Neutrophil (primary cell): ENCODE results near the gene PNLIPRP3.
"Not testable (repeated sequence)": the region's sequence is repeated elsewhere in the genome, so short reads cannot be mapped to it uniquely, and the experiment has no call there.

Source experiments
- H3K27ac ChIP-seq: fragments of 200-600 bp; sonication (generic); 2 replicates; pipeline ENCODE4 v1.5.1; 2016; ENCODE audit warnings: mild to moderate bottlenecking, moderate library complexity
- H3K27me3 ChIP-seq: fragments of 200-600 bp; sonication (generic); 2 replicates; pipeline ENCODE4 v1.6.0; 2016; ENCODE audit warnings: mild to moderate bottlenecking
- H3K36me3 ChIP-seq: fragments of 200-600 bp; sonication (generic); 2 replicates; pipeline ENCODE4 v1.5.1; 2017
- H3K4me1 ChIP-seq, 2 experiments: fragments of 200-600 bp in 1 of 2; sonication (generic) in 1 of 2; 1 replicate in 1 of 2; 2 replicates in 1 of 2; pipeline versions ENCODE4 v1.5.1 to v1.6.1; 2013 to 2016; ENCODE audit warnings: low read depth in 1 of 2, low read length in 1 of 2, mild to moderate bottlenecking in 1 of 2, moderate library complexity in 1 of 2; ENCODE audit not compliant: control insufficient read depth in 1 of 2, insufficient read depth in 1 of 2
- H3K4me3 ChIP-seq, 2 experiments: fragments of 200-600 bp in 1 of 2; sonication (generic) in 1 of 2; 1 replicate in 1 of 2; 2 replicates in 1 of 2; pipeline ENCODE4 v1.5.1; 2013 to 2016; ENCODE audit warnings: low read depth in 1 of 2, low read length in 1 of 2, mild to moderate bottlenecking in 1 of 2, moderate library complexity in 1 of 2
- H3K9me3 ChIP-seq: fragments of 200-600 bp; sonication (generic); 2 replicates; pipeline ENCODE4 v1.5.1; 2016
- TF ChIP-seq, protein P1 (sequence below): fragments of 200-600 bp; sonication (generic); IDR thresholded peaks from 2 replicates; pipeline ENCODE4 v1.5.1; 2016; ENCODE audit warnings: antibody characterized with exemption

PNLIPRP3 gene

DNA sequence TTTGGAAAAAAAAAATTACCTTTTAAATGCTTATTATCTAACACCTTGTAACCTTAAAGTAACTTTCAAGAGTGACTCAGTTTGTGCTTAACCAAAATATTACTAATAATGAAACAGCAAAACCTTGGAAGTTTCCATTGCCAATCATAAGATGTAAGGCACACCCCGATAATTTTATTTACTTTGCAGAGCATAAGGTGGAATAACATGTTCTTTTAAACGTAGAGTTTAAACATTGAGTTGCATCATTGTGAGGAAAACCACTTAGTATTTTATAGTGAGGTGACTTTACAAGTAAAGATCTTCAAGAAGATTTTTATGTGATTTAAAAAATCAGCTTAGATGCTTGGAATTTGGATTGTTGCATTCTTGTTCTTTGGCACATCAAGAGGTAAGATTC is at the start of gene PNLIPRP3:
TSS of gene PNLIPRP3 (plus strand) at position 177 of the 400 bp plus-strand sequence. CDS start at position 343, 166 bp downstream.
- H3K4me1 ChIP-seq = no peaks in the 10 kb centered on the region
- H3K36me3 ChIP-seq = no peaks in the 10 kb centered on the region
- TF ChIP-seq, protein P1, sequence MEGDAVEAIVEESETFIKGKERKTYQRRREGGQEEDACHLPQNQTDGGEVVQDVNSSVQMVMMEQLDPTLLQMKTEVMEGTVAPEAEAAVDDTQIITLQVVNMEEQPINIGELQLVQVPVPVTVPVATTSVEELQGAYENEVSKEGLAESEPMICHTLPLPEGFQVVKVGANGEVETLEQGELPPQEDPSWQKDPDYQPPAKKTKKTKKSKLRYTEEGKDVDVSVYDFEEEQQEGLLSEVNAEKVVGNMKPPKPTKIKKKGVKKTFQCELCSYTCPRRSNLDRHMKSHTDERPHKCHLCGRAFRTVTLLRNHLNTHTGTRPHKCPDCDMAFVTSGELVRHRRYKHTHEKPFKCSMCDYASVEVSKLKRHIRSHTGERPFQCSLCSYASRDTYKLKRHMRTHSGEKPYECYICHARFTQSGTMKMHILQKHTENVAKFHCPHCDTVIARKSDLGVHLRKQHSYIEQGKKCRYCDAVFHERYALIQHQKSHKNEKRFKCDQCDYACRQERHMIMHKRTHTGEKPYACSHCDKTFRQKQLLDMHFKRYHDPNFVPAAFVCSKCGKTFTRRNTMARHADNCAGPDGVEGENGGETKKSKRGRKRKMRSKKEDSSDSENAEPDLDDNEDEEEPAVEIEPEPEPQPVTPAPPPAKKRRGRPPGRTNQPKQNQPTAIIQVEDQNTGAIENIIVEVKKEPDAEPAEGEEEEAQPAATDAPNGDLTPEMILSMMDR = no peak
- peaks cover 5% of the 10 kb centered on the region for H3K27me3 ChIP-seq
- no peak within 1 kb of the TSS for H3K27ac ChIP-seq
- no peaks in the 10 kb centered on the region for H3K9me3 ChIP-seq
- H3K4me3 ChIP-seq = no peak within 1 kb of the TSS

DNA sequence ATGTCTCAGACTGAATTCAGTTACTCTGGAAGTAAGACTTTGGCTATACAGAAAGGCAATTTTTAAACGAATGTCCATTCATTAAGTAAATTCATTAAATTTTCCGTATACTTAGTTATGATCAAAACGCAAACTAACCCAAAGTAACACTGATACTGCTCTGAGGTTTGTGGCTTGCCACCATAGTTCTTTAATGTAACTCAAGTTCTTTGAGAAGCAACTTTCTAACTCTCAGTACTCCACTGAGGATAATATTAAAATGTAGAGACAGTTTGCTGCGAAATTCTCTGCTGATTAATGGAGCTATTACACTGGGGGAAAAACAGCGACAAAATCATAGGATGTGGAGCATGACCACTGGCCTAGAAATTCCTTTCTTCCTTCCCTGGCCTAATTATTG is 45.4 kb upstream of the PNLIPRP3 start:
- no peak overlapping the region for H3K4me3 ChIP-seq
- no peaks in the 10 kb centered on the region for H3K36me3 ChIP-seq
- no peaks in the 10 kb centered on the region for H3K4me1 ChIP-seq
- no peak overlapping the region for H3K27ac ChIP-seq
- TF ChIP-seq, protein P1 = no peak
- no peaks in the 10 kb centered on the region for H3K9me3 ChIP-seq
- peaks cover 5% of the 10 kb centered on the region for H3K27me3 ChIP-seq

DNA sequence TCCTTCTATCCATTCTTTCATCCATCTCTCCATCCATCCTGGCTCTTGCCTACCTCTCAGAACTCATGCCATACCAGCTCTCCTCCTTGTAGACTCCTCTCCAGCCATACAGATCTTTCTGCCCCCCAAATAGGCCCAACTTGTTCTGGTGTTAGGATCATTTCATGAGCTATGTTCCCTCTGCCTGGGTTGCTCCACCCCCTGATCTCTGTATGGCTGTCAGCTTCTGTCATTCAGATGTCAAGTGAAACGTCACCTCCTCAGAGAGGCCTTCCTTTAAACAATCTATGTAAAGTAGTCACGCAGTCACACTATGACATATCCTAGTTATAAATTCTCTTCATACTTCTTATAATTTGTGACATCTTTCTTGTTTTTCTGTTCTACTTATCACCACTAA is 42.3 kb upstream of the PNLIPRP3 start:
- H3K9me3 ChIP-seq = no peaks in the 10 kb centered on the region
- no peaks in the 10 kb centered on the region for H3K27me3 ChIP-seq
- no peak overlapping the region for H3K27ac ChIP-seq
- TF ChIP-seq, protein P1 = no peak
- H3K4me3 ChIP-seq = no peak overlapping the region
- no peaks in the 10 kb centered on the region for H3K36me3 ChIP-seq
- H3K4me1 ChIP-seq = no peaks in the 10 kb centered on the region

DNA sequence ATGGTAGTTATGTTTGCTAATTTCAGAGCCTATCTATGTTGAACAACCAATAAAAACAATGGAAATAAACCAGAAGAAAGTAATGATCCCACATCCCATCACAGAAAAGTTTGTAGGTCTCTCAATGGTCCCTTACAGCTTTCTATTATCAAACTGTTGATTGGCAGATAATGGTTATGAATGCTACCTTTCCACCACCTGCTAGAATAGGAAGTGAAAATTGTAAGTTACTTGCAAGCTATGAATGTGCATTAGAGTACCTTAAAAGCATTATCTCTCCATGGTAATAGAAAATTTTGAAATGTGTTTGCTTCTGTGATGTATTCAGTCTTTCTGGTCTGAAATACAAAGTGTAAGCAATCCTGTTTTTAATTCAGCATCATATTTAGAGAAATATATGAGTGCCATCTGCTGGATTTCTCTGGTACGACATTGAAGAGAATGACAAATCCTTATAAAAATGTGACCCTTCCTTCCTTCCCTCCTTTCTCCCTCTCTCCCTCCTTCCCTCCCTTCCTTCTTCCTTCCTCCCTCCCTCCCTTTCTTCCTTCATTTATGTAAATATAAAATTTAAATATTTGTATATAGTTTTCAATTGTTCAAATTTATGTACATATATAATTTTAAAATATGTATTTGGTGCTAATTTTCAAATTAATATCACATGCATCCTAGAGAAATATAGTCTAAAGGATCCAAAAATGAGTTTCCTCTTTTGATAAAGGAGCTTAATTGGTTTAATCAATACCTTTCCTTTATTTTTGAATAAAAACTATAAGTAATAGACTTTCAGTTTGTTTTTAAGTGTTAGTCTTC is 41.4 kb upstream of the PNLIPRP3 start:
- TF ChIP-seq, protein P1 = no peak
- Histone ChIP-seq H3K27me3 (no peaks in the 10 kb centered on the region), H3K9me3 (no peaks in the 10 kb centered on the region), H3K27ac (no peak overlapping the region), H3K4me3 (no peak overlapping the region), H3K36me3 (no peaks in the 10 kb centered on the region), H3K4me1 (no peaks in the 10 kb centered on the region)

DNA sequence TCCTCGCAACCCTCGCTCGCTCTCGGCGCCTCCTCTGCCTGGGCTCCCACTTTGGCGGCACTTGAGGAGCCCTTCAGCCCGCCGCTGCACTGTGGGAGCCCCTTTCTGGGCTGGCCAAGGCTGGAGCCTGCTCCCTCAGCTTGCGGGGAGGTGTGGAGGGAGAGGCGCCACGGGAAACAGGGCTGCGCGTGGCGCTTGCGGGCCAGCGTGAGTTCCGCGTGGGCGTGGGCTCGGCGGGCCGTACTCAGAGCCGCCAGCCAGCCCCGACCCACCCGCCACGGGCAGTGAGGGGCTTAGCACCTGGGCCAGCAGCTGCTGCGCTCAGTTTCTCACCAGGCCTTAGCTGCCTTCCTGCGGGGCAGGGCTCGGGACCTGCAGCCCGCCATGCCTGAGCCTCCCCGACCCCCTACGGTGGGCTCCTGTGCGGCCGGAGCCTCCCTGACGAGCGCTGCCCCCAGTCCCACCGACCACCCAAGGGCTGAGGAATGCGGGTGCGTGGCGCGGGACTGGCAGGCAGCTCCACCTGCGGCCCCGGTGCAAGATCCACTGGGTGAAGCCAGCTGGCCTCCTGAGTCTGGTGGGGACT is 34.3 kb upstream of the PNLIPRP3 start:
- H3K4me1 ChIP-seq, H3K36me3 ChIP-seq, H3K4me3 ChIP-seq, H3K9me3 ChIP-seq, H3K27me3 ChIP-seq, H3K27ac ChIP-seq: not testable (repeated sequence)
